WERI-Rb-1 (cell line): ENCODE results near the gene FAM8A1.

Experiments used
- DNase-seq: peaks from one replicate; pipeline ENCODE4 v3.0.0-alpha.2; 2020
- H3K27ac ChIP-seq: fragments of 250-450 bp; sonication (Bioruptor Pico); 2 replicates; pipeline ENCODE4 v1.5.1; 2020; ENCODE audit warnings: mild to moderate bottlenecking, moderate library complexity
- H3K27me3 ChIP-seq: fragments of 250-450 bp; sonication (Bioruptor Pico); 2 replicates; pipeline ENCODE4 v1.5.1; 2021; ENCODE audit warnings: mild to moderate bottlenecking, low read depth, moderate library complexity; ENCODE audit not compliant: insufficient read depth, severe bottlenecking
- H3K36me3 ChIP-seq: fragments of 250-450 bp; sonication (Bioruptor Pico); 2 replicates; pipeline ENCODE4 v1.5.1; 2020; ENCODE audit warnings: mild to moderate bottlenecking, moderate library complexity
- H3K4me3 ChIP-seq: 2 replicates; pipeline ENCODE4 v1.5.1; 2011; ENCODE audit warnings: low read depth, mild to moderate bottlenecking, control low read depth, low read length
- H3K9me3 ChIP-seq: fragments of 250-450 bp; sonication (Bioruptor Pico); 2 replicates; pipeline ENCODE4 v1.5.1; 2021; ENCODE audit warnings: mild to moderate bottlenecking, moderate library complexity; ENCODE audit not compliant: severe bottlenecking
- TF ChIP-seq, protein P1 (sequence below): IDR thresholded peaks from 2 replicates; pipeline ENCODE4 v1.5.1; 2011; ENCODE audit warnings: low read depth, mild to moderate bottlenecking, control low read depth, inconsistent platforms, low read length

The FAM8A1 gene

DNA sequence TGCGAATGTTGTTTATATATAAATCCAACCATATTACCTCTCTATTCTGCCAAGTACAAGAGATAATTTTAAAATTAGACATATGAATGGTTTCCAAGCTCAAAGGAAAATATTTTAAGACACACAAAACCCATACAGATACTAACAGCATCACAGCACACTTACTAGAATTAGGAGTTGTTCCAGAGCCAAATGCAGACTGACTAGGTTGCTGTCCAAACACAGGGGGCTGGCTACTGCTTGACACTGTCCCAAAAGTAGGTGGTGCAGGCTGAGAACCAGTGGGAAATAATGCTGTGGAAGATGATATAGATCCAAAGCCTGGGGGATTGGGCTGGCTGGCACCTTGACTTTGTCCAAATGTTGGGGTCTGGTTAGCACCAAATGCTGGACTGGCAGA, 24.3 kb downstream of the FAM8A1 start:
- no peak for DNase-seq
- TF ChIP-seq, protein P1, sequence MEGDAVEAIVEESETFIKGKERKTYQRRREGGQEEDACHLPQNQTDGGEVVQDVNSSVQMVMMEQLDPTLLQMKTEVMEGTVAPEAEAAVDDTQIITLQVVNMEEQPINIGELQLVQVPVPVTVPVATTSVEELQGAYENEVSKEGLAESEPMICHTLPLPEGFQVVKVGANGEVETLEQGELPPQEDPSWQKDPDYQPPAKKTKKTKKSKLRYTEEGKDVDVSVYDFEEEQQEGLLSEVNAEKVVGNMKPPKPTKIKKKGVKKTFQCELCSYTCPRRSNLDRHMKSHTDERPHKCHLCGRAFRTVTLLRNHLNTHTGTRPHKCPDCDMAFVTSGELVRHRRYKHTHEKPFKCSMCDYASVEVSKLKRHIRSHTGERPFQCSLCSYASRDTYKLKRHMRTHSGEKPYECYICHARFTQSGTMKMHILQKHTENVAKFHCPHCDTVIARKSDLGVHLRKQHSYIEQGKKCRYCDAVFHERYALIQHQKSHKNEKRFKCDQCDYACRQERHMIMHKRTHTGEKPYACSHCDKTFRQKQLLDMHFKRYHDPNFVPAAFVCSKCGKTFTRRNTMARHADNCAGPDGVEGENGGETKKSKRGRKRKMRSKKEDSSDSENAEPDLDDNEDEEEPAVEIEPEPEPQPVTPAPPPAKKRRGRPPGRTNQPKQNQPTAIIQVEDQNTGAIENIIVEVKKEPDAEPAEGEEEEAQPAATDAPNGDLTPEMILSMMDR = no peak
- H3K27me3 ChIP-seq = no peaks in the 10 kb centered on the region
- no peak overlapping the region for H3K27ac ChIP-seq
- H3K9me3 ChIP-seq = no peaks in the 10 kb centered on the region
- H3K4me3 ChIP-seq = no peak overlapping the region
- peaks cover 93% of the 10 kb centered on the region for H3K36me3 ChIP-seq

GRCh38 chr6:17628873-17629272, 28.8 kb downstream of the FAM8A1 start:
- Histone ChIP-seq H3K27ac (no peak overlapping the region), H3K4me3 (no peak overlapping the region), H3K36me3 (peaks cover 98% of the 10 kb centered on the region), H3K9me3 (no peaks in the 10 kb centered on the region), H3K27me3 (no peaks in the 10 kb centered on the region)
- no peak for DNase-seq
- TF ChIP-seq, protein P1 = no peak

GRCh38 chr6:17629824-17630510, 29.9 kb downstream of the FAM8A1 start:
- Histone ChIP-seq H3K4me3 (no peak overlapping the region), H3K36me3 (peaks cover 95% of the 10 kb centered on the region), H3K27me3 (no peaks in the 10 kb centered on the region), H3K27ac (no peak overlapping the region), H3K9me3 (no peaks in the 10 kb centered on the region)
- DNase-seq = no peak
- TF ChIP-seq, protein P1 = no peak

- H3K4me3 ChIP-seq = no peak overlapping the region
- TF ChIP-seq, protein P1 = no peak
- no peak overlapping the region for H3K27ac ChIP-seq
- H3K27me3 ChIP-seq = no peaks in the 10 kb centered on the region
- DNase-seq = no peak
- no peaks in the 10 kb centered on the region for H3K9me3 ChIP-seq
- peaks cover 95% of the 10 kb centered on the region for H3K36me3 ChIP-seq
These were observed 30.5 kb downstream of the FAM8A1 start for GRCh38 chr6:17630511-17631073.

DNA sequence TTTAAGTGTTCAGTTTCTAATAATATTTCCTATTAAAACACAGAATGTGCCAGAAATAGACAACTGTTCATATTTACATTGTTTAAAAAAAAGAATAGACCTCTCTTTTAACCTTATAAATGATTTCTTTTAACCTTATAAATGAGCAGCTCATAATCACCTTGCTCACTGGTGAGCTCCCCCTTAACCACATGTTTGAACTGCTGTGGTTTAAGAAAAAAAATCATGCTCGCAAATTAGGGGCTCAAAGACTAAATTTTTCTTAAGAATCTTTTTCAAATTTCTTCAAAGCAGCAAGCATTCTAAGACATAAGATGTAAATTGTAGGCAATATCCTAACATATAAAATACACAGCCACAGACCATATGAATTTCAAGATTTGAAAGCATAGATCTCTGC, 32.8 kb downstream of the FAM8A1 start:
- no peaks in the 10 kb centered on the region for H3K9me3 ChIP-seq
- no peak for DNase-seq
- peaks cover 95% of the 10 kb centered on the region for H3K36me3 ChIP-seq
- no peak overlapping the region for H3K4me3 ChIP-seq
- TF ChIP-seq, protein P1 = no peak
- H3K27ac ChIP-seq = no peak overlapping the region
- H3K27me3 ChIP-seq = no peaks in the 10 kb centered on the region
